Myocyte (in vitro differentiated cells): ENCODE data around the gene ZNF778. TPM values are rescaled to one million over a fixed set of nuclear protein-coding genes. Genes with fewer than 3 reads are reported as not detected.

Experiments used
- DNase-seq: peaks from one replicate; pipeline ENCODE4 v3.0.0-alpha.2; 2012; ENCODE audit warnings: low read depth
- polyA plus RNA-seq: library from polyadenylated mRNA; unstranded; fragments of >200 nt; gene quantifications from one replicate; pipeline ENCODE4 v1.2.1, GENCODE V29; 2012; ENCODE audit warnings: missing spikeins
- total RNA-seq: library from RNA; depleted of rRNA; stranded (reverse); fragments of >200 nt; gene quantifications from 2 replicates; pipeline ENCODE4 v1.2.3, GENCODE V29; 2014

The ZNF778 gene
- 14.6 and 20.0 TPM in 2 replicates for total RNA-seq
- 5.3 TPM for polyA plus RNA-seq

DNA sequence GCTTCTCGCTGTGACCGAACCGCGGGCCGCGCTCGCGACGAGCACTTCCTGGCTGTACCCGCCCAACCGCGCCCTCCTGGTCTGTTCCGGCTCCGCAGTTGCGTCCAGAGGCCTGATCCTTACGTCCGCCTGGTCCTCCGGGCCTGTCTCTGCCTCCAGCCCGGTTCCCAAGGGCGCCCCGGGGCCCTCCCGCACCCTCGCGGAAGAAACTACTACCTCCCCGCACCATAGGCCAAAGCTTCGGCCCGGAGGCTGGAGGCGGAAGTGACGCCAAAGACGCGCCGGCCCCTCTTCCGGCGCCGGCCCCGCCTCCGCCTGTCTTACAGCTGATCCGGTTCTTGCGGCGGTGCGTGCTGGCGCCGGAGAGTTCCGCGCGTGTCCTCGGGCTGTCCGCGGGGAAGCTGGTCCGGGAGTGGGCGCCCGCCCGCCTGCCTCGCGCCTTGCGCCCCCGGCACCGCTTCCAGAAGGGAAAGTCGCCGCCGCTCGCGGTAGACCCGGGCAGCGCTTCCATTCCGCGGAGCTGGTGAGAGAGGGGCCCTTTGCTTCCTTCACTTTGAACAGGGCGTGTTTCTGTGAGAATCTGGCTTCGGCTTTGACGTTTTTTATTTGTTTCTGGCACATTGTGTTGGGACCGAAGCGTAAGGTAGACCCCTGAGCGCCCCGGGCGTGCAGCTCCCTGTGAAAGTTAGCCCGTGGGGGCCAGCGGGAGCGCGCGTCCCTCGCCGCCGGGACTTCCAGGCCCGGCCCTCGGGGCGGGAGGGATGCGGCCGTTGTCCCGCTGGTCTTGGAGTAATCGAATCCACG is at the start of gene ZNF778:
Gene ZNF778 (plus strand): TSS at position 316 of the 804 bp plus-strand sequence. CDS start 3,425 bp downstream, outside the sequence.
- DNase-seq = peak; percentile 87

DNA sequence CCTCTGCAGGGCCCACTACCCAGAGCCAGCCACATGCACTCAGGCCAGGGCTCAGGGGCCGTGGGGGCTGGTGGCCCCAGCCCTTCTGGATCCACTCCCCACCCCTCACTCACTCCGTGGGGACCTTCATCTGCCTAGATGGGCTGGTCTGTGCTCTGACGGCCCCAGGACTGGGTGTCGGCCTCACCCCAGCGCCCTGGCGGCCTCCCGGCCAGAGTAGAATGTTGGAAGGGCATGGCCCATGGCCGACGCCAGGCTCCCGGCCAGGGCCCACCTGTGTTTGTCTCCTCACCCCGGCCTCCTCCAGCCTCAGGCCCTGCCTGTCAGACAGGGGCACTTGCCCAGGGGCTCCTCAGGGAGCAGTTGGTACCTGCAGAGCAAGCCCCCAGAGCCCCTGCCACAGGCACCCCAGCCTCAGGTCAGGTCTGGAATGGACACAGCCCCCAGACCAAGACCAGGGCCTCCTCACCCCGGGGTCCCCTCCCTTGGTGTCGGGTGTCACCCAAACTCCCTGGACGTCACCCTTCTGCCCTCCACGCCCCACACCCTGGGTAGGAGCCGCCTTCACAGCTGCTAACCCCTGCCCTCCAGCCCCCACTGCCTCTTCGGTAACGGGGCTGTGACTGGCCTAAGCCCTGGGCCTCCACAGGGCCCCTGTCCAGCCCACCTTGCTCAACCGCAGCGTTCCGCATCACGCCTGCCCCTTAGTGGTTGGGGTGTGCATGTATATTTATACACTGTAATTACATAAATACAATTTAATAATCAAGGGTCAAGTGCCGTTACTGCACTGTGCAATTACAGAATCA is 48.9 kb upstream of the ZNF778 start:
- DNase-seq = no peak

- no peak for DNase-seq
Measured at GRCh38 chr16:89169778-89170177, 47.7 kb upstream of the ZNF778 start.

DNA sequence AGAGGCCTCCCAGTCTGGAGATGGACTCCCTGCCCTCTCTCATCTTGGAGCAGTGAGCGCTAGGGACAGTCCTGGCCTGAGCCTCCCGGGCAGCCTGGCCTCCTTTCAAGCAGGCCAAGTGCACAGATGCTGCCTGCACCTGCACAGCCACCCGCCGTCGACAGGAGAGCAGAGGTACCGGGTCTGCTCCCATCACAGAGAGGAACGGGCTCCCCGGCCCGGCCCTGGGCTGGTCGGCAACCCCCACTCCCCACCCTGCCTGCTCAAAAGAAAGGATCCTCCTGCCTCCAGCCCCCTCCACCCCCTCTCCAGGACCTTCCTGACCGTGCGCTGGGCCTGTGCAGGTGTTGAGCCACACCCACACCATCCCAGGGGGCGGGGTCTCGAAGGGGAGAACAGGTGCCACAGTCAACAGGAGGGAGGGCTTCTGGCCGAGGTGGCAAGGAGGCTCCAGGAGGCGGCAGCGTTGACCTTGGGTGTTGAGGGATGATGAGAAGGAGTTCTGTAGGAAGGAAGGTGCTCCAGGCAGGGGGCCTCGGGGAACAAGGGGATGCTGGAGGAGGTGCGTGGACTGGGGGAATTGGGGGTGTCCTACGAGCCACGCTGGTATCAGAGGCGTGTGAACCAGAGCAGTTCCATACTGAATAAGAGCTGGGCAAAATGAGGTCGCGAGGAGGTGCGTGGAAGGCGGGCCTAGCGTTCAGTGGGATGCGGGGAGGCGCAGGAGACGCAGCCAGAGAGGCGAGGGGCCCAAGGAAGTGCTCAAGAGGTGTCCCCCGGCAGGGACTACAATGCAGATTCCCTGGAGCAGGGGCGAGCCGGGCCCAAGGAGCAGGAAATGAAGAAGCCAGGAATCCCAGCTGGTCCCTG is 46.9 kb upstream of the ZNF778 start:
- DNase-seq = peak; percentile 33

GRCh38 chr16:89171216-89172170 is 46.0 kb upstream of the ZNF778 start, which contains the start of gene CDH15:
CDH15 (plus strand) TSS chr16:89171748; CDS start chr16:89171832, 84 bp downstream.
- DNase-seq = peak; percentile 99

DNA sequence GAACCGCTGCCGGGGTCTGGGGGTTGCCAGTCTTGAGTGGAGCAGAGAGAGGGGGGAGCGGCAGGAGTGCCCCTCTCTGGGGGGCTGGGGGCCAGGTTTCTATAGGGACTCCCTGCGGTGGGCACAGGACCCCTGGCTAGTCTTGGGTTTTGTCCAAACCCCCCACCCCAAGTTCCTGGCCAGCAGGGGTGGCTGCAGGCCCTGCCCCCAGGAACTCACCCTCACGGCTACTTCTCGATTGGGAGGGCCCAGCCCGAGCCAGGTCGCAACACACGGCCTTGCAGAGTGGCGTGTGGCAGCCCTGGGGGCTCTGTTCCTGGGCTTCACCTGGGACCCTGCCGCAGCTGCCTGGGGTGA is 45.4 kb upstream of the ZNF778 start:
- DNase-seq = no peak

DNA sequence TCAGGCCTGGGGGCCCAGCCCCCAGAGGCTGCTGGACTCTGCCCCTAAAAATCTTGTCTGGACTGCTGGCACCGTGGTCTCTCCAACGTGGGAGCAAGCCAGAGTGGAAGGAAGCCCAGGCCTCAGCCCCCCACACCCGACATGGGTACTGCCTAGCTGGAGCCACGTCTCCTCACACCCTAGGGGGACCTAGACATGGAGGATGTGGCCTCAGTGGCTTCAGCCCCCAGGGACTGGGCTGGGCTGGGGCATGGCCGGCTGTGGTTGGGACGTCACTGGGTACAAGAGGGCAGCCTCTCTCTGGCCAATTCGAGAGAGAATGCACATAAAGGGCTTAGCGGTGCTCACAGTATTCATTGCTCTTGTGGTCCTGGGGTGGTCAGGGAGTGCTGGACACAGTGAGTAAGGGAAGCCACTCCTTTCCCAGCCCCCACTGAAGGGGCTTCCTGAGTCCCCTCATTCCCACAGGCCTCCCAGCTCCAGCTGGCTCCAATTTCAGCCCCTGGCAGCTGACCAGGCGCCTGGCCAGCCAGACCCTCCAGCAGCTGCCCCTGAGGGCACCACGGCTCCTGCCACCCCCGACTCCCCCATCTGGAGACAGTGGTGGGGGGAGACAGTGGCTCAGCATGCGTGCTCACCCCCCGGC is 44.9 kb upstream of the ZNF778 start:
- DNase-seq = peak; percentile 96

DNA sequence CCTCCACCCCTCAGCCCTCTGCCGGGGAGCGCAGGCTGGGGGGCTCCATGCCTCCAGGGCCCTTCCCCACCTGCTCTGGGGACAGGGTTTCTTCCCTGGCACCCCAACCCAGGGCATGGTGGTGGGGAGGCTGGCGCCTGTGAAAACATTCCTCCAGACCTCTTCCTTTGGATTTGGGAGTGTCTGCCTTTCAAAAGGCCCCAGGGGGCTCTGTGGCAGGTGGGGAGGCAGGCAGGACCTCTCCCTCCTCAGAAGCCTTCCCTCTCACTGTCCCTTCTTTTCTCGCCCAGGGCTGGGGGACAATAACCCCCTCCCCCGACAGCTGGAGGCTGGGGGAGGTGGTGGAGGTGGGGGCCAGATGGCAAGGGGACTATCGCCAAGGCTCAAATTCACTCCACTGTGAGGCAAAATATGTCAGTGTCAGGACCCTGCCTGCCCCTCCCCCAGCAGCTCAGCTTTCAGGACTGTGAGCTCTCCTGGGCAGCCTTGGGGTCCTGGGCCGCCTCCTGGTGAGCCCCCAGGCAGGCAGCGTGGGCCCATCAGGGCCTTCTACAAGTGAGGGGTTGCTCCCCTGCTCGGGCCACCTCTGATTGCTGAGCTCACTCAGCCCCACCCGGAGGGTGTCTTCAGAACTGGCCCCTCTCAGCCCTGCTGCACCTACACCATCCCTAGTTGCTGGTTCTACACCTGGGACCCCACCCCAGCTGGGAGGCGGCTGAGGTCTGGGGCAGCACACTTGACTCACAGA is 44.2 kb upstream of the ZNF778 start:
- peak; percentile 63 for DNase-seq

DNA sequence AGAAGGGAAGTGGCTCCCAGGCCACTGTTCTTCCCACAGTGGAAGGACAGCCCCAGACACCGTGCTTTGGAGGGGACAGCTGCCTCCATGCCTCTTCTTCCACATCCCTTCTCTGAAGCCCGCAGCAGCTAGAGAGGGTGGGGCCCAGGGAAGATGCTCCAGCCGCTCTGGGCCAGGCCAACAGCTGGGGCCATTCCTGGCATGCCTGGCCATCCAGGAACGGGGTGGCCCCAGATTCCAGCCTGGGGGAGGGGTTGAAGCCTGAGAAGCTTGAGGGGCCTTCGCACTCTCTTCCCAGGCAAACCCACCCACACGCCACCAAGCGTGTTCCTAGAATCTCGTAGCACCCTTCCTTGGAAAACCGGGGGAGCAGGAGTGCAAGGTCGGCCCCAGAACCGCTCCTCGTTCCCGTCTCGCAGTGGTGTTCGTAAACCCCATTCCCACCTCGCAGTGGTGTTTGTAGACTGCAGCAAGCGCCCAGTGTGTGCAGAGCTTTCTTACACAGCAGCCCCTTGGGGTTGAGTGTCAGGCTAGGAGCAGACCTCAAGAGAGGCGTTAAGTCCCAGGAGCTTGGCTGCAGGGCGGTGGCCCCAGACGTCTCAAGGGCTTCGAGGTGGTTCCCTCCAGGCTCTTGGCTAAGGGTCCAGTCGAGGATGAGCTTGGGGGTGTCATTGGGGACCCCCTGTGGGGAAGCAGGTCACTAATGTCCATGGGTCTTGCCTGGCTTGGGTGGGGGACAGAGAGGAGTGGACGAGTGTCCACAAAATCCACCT is 43.3 kb upstream of the ZNF778 start:
- DNase-seq = peak; percentile 96

GRCh38 chr16:89174877-89175276 is 42.6 kb upstream of the ZNF778 start:
- DNase-seq = peak; percentile 98

DNA sequence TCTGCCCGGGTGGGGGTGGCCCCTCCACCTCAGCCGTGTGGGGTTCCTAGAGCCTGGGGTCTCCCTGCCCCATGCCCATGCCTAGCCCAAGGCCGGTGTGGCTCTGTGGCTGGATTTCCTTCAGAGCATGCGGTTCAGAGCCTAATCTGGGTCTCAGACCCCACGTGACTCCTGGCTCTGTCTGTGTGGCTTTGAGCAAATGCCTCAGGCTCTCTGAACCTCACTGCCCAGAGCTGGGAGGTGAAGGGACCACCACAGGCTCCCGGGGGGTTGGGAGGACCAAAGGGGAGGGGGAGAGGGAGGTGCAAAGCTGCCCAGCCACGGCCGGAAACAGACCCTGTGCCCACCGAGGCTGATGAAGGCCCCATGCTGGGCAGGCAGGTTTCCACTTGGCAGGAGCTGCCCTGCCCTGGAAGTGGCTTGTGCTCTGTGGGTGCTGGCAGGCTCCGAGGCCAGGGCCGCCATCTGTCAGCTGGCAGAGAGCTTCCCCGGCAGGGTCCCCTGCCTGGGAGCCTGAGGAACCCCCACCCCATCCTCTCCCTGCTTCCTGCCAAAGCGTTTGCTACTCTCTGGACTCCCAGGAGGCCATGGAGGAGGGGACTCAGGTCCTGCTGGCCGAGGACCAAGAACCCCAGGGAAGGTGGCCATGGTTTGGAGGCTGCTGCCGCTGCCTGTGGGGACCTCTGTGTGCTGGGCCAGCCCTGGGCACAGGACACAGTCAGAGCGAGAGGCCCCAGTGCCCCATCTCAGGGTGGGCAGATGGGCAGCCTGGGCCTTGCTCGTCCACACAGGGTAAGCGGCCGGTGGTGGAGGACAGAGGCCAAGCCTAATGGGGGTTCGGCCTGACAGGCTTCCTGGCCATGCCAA is 42.0 kb upstream of the ZNF778 start:
- peak; percentile 90 for DNase-seq

DNA sequence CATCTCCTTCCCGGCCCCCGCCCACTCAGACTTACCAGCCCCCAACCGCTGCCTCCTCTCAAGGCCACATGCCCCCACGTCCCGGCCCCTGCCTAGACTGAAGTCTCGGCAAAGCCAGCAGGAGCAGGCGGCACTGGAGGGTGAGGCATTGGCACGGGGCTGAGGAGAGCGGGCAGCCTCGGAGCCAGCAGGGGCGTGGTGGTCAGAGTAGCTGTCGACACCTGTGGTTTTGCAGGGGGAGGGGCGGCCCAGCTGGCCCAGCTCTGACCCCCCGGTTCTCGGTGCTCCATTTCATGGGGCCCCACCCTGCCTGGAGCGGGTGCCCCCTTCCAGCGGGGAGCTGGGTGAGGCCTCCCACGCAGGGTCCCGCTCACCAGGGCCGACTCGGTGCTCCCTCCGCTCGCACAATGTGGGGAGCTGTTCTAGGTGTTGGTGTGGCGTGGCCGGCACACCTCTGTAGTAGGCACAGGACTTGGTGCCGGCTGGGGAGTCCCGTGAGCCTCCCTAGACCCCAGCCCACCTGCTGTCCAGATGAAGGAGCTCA is 41.3 kb upstream of the ZNF778 start:
- DNase-seq = peak; percentile 74

DNA sequence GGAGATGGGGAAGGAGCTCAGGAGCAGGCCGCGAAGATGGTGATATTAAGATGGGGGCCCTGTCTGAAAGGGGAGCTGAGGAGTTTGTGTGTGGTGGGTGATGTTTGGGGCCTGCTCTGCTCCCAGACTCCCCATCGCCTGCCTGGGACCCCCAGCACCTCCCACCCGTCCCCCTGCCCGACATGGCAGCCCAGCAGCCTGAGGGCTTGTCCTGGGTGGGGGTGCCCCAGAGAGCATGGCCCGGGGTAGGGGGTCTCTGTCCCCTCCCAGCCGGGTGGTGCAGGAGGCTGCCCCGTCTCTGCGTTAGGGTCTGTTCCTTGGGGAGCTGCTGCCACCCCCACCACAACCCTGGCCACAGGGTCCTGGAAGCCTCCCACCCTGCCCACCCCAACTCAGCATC is 40.8 kb upstream of the ZNF778 start:
- no peak for DNase-seq

GRCh38 chr16:89177501-89177900 is 40.0 kb upstream of the ZNF778 start:
- no peak for DNase-seq

- DNase-seq = peak; percentile 68
Measured at GRCh38 chr16:89178453-89179147, 38.9 kb upstream of the ZNF778 start.

DNA sequence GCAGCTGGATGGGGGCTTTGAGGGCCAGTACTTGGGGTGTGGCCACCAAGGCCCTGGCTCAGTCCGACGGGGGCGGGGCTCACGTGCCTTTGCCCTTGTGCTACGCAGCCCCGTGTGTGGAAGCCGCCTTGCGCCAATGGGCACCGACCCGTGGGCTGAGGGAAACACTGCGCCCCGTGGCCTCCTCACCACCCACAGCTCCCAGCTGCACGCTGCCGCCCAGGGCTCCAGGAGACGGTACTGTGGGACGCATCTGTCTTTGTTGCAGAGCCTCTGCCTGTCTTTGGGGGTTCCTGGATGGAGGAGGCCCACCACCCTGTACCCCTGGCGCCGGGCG is 38.4 kb upstream of the ZNF778 start:
- DNase-seq = no peak
